HFFc6 (cell line): Measurements from ENCODE around the gene HIBCH. TPM values are rescaled to one million over a fixed set of nuclear protein-coding genes. Genes with fewer than 3 reads are reported as not detected.

ENCODE experiments used
- DNase-seq: peaks from one replicate; pipeline ENCODE4 v3.0.0-alpha.2; 2018
- H3K27ac Mint-ChIP-seq: 2 replicates; pipeline ENCODE4 v1.8.0; 2020; ENCODE audit warnings: mild to moderate bottlenecking, mixed read lengths
- H3K27me3 Mint-ChIP-seq: 2 replicates; pipeline ENCODE4 v1.8.0; 2021; ENCODE audit warnings: mild to moderate bottlenecking, moderate library complexity, mixed read lengths; ENCODE audit not compliant: insufficient read depth
- H3K36me3 Mint-ChIP-seq: 2 replicates; pipeline ENCODE4 v1.8.0; 2021; ENCODE audit warnings: low read depth, mixed read lengths
- H3K4me1 Mint-ChIP-seq: 2 replicates; pipeline ENCODE4 v1.8.0; 2020; ENCODE audit warnings: low read depth, mixed read lengths
- H3K4me3 Mint-ChIP-seq: 2 replicates; pipeline ENCODE4 v1.8.0; 2020; ENCODE audit warnings: mild to moderate bottlenecking, moderate library complexity, mixed read lengths
- H3K9me3 Mint-ChIP-seq: 2 replicates; pipeline ENCODE4 v1.8.0; 2020; ENCODE audit warnings: mild to moderate bottlenecking, mixed read lengths
- CTCF ChIP-seq: fragments of 200-600 bp; sonication (generic); IDR thresholded peaks from 2 replicates; pipeline ENCODE4 v1.5.0; 2021; ENCODE audit warnings: antibody characterized with exemption, mild to moderate bottlenecking
- total RNA-seq, 6 experiments: library from RNA; stranded (reverse); fragmentation: NEBNext Ultra II Directional; extraction: Animal tissue kit (Norgen Biotek cat#: 25700); gene quantifications; 2 replicates in 1 of 6; 3 replicates in 5 of 6; pipeline ENCODE4 v1.2.3, GENCODE V29; 2021

Gene HIBCH
- total RNA-seq, 6 experiments from 2014 or later, result 14.6 to 20.5 (median 17.2) TPM

GRCh38 chr2:190197143-190197720 lies 122.4 kb downstream of the HIBCH start:
- H3K27me3 Mint-ChIP-seq, result no peaks in the 10 kb centered on the region
- peaks cover 37% of the 10 kb centered on the region for H3K36me3 Mint-ChIP-seq
- no peak for TF ChIP-seq CTCF
- no peak overlapping the region for H3K4me3 Mint-ChIP-seq
- H3K9me3 Mint-ChIP-seq, result no peaks in the 10 kb centered on the region
- no peak overlapping the region for H3K27ac Mint-ChIP-seq
- H3K4me1 Mint-ChIP-seq, result peaks cover 24% of the 10 kb centered on the region
- DNase-seq, result no peak

- no peak for DNase-seq
- Mint-ChIP-seq H3K27ac (no peak overlapping the region), H3K27me3 (peaks cover 1% of the 10 kb centered on the region; the same call in 1 of the 2 replicates), H3K4me3 (no peak overlapping the region), H3K9me3 (no peaks in the 10 kb centered on the region), H3K4me1 (peaks cover 5% of the 10 kb centered on the region), H3K36me3 (peaks cover 4% of the 10 kb centered on the region)
- TF ChIP-seq CTCF, result no peak
Observed at GRCh38 chr2:190190507-190191162, 129.0 kb downstream of the HIBCH start.

- H3K36me3 Mint-ChIP-seq, result no peaks in the 10 kb centered on the region
- no peaks in the 10 kb centered on the region for H3K9me3 Mint-ChIP-seq
- no peak for DNase-seq
- no peak overlapping the region for H3K27ac Mint-ChIP-seq
- no peak for TF ChIP-seq CTCF
- no peak overlapping the region for H3K4me3 Mint-ChIP-seq
- peaks cover 1% of the 10 kb centered on the region; the same call in 1 of the 2 replicates for H3K27me3 Mint-ChIP-seq
- no peaks in the 10 kb centered on the region for H3K4me1 Mint-ChIP-seq
Observed at GRCh38 chr2:190188289-190188688, 131.3 kb downstream of the HIBCH start.

- no peak for TF ChIP-seq CTCF
- no peaks in the 10 kb centered on the region; the same call in 1 of the 2 replicates for H3K4me1 Mint-ChIP-seq
- DNase-seq, result no peak
Observed at GRCh38 chr2:190186238-190186637, 133.4 kb downstream of the HIBCH start.

GRCh38 chr2:190185380-190185779 lies 134.2 kb downstream of the HIBCH start:
- Mint-ChIP-seq H3K4me3 (no peak overlapping the region), H3K27me3 (peaks cover 8% of the 10 kb centered on the region), H3K27ac (no peak overlapping the region), H3K9me3 (no peaks in the 10 kb centered on the region), H3K36me3 (no peaks in the 10 kb centered on the region), H3K4me1 (no peaks in the 10 kb centered on the region; the same call in 1 of the 2 replicates)
- DNase-seq, result no peak
- no peak for TF ChIP-seq CTCF

More at GRCh38 chr2:190186238-190186637, 133.4 kb downstream of the HIBCH start:
- Mint-ChIP-seq H3K27me3 (peaks cover 4% of the 10 kb centered on the region), H3K27ac (no peak overlapping the region), H3K4me3 (no peak overlapping the region), H3K36me3 (no peaks in the 10 kb centered on the region), H3K9me3 (no peaks in the 10 kb centered on the region)
